ENCODE results near the gene COG3.

COG3 gene

GRCh38 chr13:45447050-45447661 lies 17.6 kb upstream of the COG3 start:
- DNase-seq = no peak

GRCh38 chr13:45448965-45449559 lies 15.7 kb upstream of the COG3 start:
- no peak for DNase-seq

GRCh38 chr13:45451282-45451681 lies 13.5 kb upstream of the COG3 start:
- DNase-seq = no peak

- no peak for DNase-seq
Measured at GRCh38 chr13:45454204-45454603, 10.5 kb upstream of the COG3 start.

- DNase-seq = no peak
Measured at GRCh38 chr13:45456196-45456972, 8.4 kb upstream of the COG3 start.

GRCh38 chr13:45464141-45464686 lies 525 bp upstream of the COG3 start:
- DNase-seq = no peak

- no peak for DNase-seq
Measured at GRCh38 chr13:45466359-45466758, 1.6 kb downstream of the COG3 start.

- DNase-seq = no peak
Measured at GRCh38 chr13:45468635-45469034, 3.9 kb downstream of the COG3 start.

GRCh38 chr13:45472171-45472705 lies 7.5 kb downstream of the COG3 start:
- no peak for DNase-seq

- no peak for DNase-seq
Measured at GRCh38 chr13:45473627-45474026, 8.9 kb downstream of the COG3 start.

- no peak for DNase-seq
Measured at GRCh38 chr13:45474584-45475454, 10.1 kb downstream of the COG3 start.

GRCh38 chr13:45479661-45480060 lies 14.9 kb downstream of the COG3 start:
- DNase-seq = no peak

GRCh38 chr13:45481688-45482087 lies 16.9 kb downstream of the COG3 start:
- DNase-seq = no peak

GRCh38 chr13:45482571-45483173 lies 17.9 kb downstream of the COG3 start:
- no peak for DNase-seq

- DNase-seq = no peak
Measured at GRCh38 chr13:45487604-45488003, 22.9 kb downstream of the COG3 start.

- no peak for DNase-seq
Measured at GRCh38 chr13:45490068-45490467, 25.3 kb downstream of the COG3 start.

- no peak for DNase-seq
Measured at GRCh38 chr13:45492538-45492937, 27.8 kb downstream of the COG3 start.

GRCh38 chr13:45496942-45497341 lies 32.2 kb downstream of the COG3 start:
- no peak for DNase-seq

- DNase-seq = no peak
Measured at GRCh38 chr13:45500492-45501174, 35.9 kb downstream of the COG3 start.

- DNase-seq = no peak
Measured at GRCh38 chr13:45501175-45501526, 36.4 kb downstream of the COG3 start.

- DNase-seq = no peak
Measured at GRCh38 chr13:45503658-45504057, 38.9 kb downstream of the COG3 start.

- DNase-seq = no peak
Measured at GRCh38 chr13:45506811-45507210, 42.1 kb downstream of the COG3 start.

All from activated CD4-positive, alpha-beta T cell treated with anti-CD3 and anti-CD28 coated beads for 1 hour (primary cell).